ENCODE measurements around the gene FASTKD1. TPM values are rescaled to one million over a fixed set of nuclear protein-coding genes. Genes with fewer than 3 reads are reported as not detected.
"Not testable (repeated sequence)": the region's sequence is repeated elsewhere in the genome, so short reads cannot be mapped to it uniquely, and the experiment has no call there.

The FASTKD1 gene
- total RNA-seq, 1 donor from 2014 or later, result 17.3 TPM

- ATAC-seq, result no peak
- intact Hi-C loops (cut with DNase I), result no loop called here
- no peak for DNase-seq (ENCODE audit: low spot score)
Observed at GRCh38 chr2:169573974-169574299, 272 bp upstream of the FASTKD1 start.

- intact Hi-C loops (cut with DNase I), result no loop called here
- ATAC-seq, result no peak
- DNase-seq (ENCODE audit: low spot score), result no peak
Observed at GRCh38 chr2:169572821-169573159, 875 bp downstream of the FASTKD1 start.

- no peak for ATAC-seq
- intact Hi-C loops (cut with DNase I), result no loop called here
- DNase-seq (ENCODE audit: low spot score), result no peak
Observed at GRCh38 chr2:169572189-169572588, 1.5 kb downstream of the FASTKD1 start.

- ATAC-seq, result no peak
- intact Hi-C loops (cut with DNase I), result no loop called here
Observed at GRCh38 chr2:169571571-169571970, 2.1 kb downstream of the FASTKD1 start.

GRCh38 chr2:169570752-169571151 lies 2.9 kb downstream of the FASTKD1 start:
- DNase-seq (ENCODE audit: low spot score); intact Hi-C loops (cut with DNase I); ATAC-seq: not testable (repeated sequence)

More at GRCh38 chr2:169571571-169571970, 2.1 kb downstream of the FASTKD1 start:
- DNase-seq (ENCODE audit: low spot score), result no peak

- intact Hi-C loops (cut with DNase I), result no loop called here
- DNase-seq (ENCODE audit: low spot score) (no peak), ATAC-seq (no peak)
Observed at GRCh38 chr2:169569948-169570347, 3.7 kb downstream of the FASTKD1 start.

GRCh38 chr2:169565686-169566085 lies 8.0 kb downstream of the FASTKD1 start:
- intact Hi-C loops (cut with DNase I), result no loop called here
- no peak for DNase-seq (ENCODE audit: low spot score)
- ATAC-seq, result no peak

GRCh38 chr2:169562519-169562918 lies 11.1 kb downstream of the FASTKD1 start:
- ATAC-seq (no peak), DNase-seq (ENCODE audit: low spot score) (no peak)
- intact Hi-C loops (cut with DNase I), result no loop called here

GRCh38 chr2:169562084-169562483 lies 11.6 kb downstream of the FASTKD1 start:
- ATAC-seq; DNase-seq (ENCODE audit: low spot score); intact Hi-C loops (cut with DNase I): not testable (repeated sequence)

GRCh38 chr2:169561364-169561763 lies 12.3 kb downstream of the FASTKD1 start:
- DNase-seq (ENCODE audit: low spot score) (no peak), ATAC-seq (no peak)
- intact Hi-C loops (cut with DNase I), result no loop called here

GRCh38 chr2:169546756-169547155 lies 26.9 kb downstream of the FASTKD1 start:
- intact Hi-C loops (cut with DNase I), result no loop called here
- no peak for ATAC-seq
- DNase-seq (ENCODE audit: low spot score), result no peak

- ATAC-seq (no peak), DNase-seq (ENCODE audit: low spot score) (no peak)
- intact Hi-C loops (cut with DNase I), result no loop called here
Observed at GRCh38 chr2:169542433-169542832, 31.2 kb downstream of the FASTKD1 start.

- intact Hi-C loops (cut with DNase I), result no loop called here
- DNase-seq (ENCODE audit: low spot score) (no peak), ATAC-seq (no peak)
Observed at GRCh38 chr2:169540146-169540545, 33.5 kb downstream of the FASTKD1 start.

GRCh38 chr2:169539460-169539859 lies 34.2 kb downstream of the FASTKD1 start:
- not testable (repeated sequence) for ATAC-seq; DNase-seq (ENCODE audit: low spot score)
- intact Hi-C loops (cut with DNase I), result loop anchor here (5.0 kb wide), 1 partner anchor 402 kb away; no protein-coding TSS in a partner anchor

- intact Hi-C loops (cut with DNase I), result no loop called here
- peak; percentile 81 for DNase-seq (ENCODE audit: low spot score)
- peak; percentile 76 for ATAC-seq
Observed at GRCh38 chr2:169528271-169528701, 45.4 kb downstream of the FASTKD1 start.

- DNase-seq (ENCODE audit: low spot score) (no peak), ATAC-seq (no peak)
- intact Hi-C loops (cut with DNase I), result no loop called here
Observed at GRCh38 chr2:169526451-169526850, 47.2 kb downstream of the FASTKD1 start.

GRCh38 chr2:169525434-169525833 lies 48.2 kb downstream of the FASTKD1 start:
- intact Hi-C loops (cut with DNase I), result no loop called here
- no peak for DNase-seq (ENCODE audit: low spot score)
- no peak for ATAC-seq

GRCh38 chr2:169523681-169524080 lies 50.0 kb downstream of the FASTKD1 start:
- DNase-seq (ENCODE audit: low spot score) (no peak), ATAC-seq (no peak)
- intact Hi-C loops (cut with DNase I), result no loop called here

GRCh38 chr2:169520896-169521295 lies 52.8 kb downstream of the FASTKD1 start:
- DNase-seq (ENCODE audit: low spot score) (no peak), ATAC-seq (no peak)
- intact Hi-C loops (cut with DNase I), result no loop called here

GRCh38 chr2:169516488-169516995 lies 57.1 kb downstream of the FASTKD1 start:
- intact Hi-C loops (cut with DNase I); ATAC-seq; DNase-seq (ENCODE audit: low spot score): not testable (repeated sequence)

GRCh38 chr2:169514758-169515157 lies 58.9 kb downstream of the FASTKD1 start:
- intact Hi-C loops (cut with DNase I); ATAC-seq; DNase-seq (ENCODE audit: low spot score): not testable (repeated sequence)

Measured in sciatic nerve (tissue), 2 donors.